HepG2 (cell line): ENCODE results near the gene VWA3A. TPM values are rescaled to one million over a fixed set of nuclear protein-coding genes. Genes with fewer than 3 reads are reported as not detected.

Experiments
- CHCHD3 ChIP-seq: sonication (generic); formaldehyde crosslinking; IDR thresholded peaks from 2 replicates; pipeline ENCODE4 v1.8.0; 2022; ENCODE audit warnings: mild to moderate bottlenecking, missing genetic modification reagents, moderate library complexity
- FOXP4 ChIP-seq: sonication (generic); formaldehyde crosslinking; IDR thresholded peaks from 2 replicates; pipeline ENCODE4 v1.4.0; 2020; ENCODE audit warnings: missing genetic modification reagents
- HCFC1 ChIP-seq: fragments of 150-350 bp; IDR thresholded peaks from 2 replicates; pipeline ENCODE4 v1.6.1; 2014; ENCODE audit warnings: low read depth, low read length
- HNRNPUL1 ChIP-seq: fragments of 200-400 bp; formaldehyde crosslinking; IDR thresholded peaks from 2 replicates; pipeline ENCODE4 v1.6.1; 2017; ENCODE audit warnings: low read depth, mild to moderate bottlenecking, low read length, moderate library complexity
- MXD1 ChIP-seq: sonication (generic); formaldehyde crosslinking; IDR thresholded peaks from 2 replicates; pipeline ENCODE4 v1.4.0; 2020; ENCODE audit warnings: mild to moderate bottlenecking, missing genetic modification reagents
- NR0B2 ChIP-seq: sonication (generic); formaldehyde crosslinking; IDR thresholded peaks from 2 replicates; pipeline ENCODE4 v1.4.0; 2020; ENCODE audit warnings: mild to moderate bottlenecking, missing genetic modification reagents
- POGZ ChIP-seq: sonication (generic); formaldehyde crosslinking; IDR thresholded peaks from 2 replicates; pipeline ENCODE4 v1.4.0; 2020; ENCODE audit warnings: mild to moderate bottlenecking, missing genetic modification reagents
- TCF12 ChIP-seq, 2 experiments: fragments of 450-650 bp in 1 of 2; sonication (generic) in 1 of 2; formaldehyde crosslinking in 1 of 2; IDR thresholded peaks; 2 replicates each; pipeline versions ENCODE4 v1.6.1 to v1.8.0; 2017 to 2022; ENCODE audit warnings: antibody characterized with exemption in 1 of 2, mild to moderate bottlenecking in 1 of 2, missing genetic modification reagents in 1 of 2, moderate library complexity in 1 of 2
- ZBED4 ChIP-seq: sonication (generic); formaldehyde crosslinking; IDR thresholded peaks from 2 replicates; pipeline ENCODE4 v1.4.0; 2020; ENCODE audit warnings: missing genetic modification reagents, borderline replicate concordance
- ZBTB21 ChIP-seq: sonication (generic); formaldehyde crosslinking; IDR thresholded peaks from 2 replicates; pipeline ENCODE4 v1.4.0; 2020; ENCODE audit warnings: missing genetic modification reagents
- ZBTB44 ChIP-seq: sonication (generic); formaldehyde crosslinking; IDR thresholded peaks from 2 replicates; pipeline ENCODE4 v1.4.0; 2020; ENCODE audit warnings: missing genetic modification reagents
- ZNF430 ChIP-seq: sonication (generic); formaldehyde crosslinking; IDR thresholded peaks from 2 replicates; pipeline ENCODE4 v1.9.0; 2021; ENCODE audit warnings: mild to moderate bottlenecking, missing genetic modification reagents
- ZNF609 ChIP-seq: sonication (generic); formaldehyde crosslinking; IDR thresholded peaks from 2 replicates; pipeline ENCODE4 v1.4.0; 2020; ENCODE audit warnings: mild to moderate bottlenecking, missing genetic modification reagents, borderline replicate concordance
- polyA plus RNA-seq, 8 experiments: library from polyadenylated mRNA; depleted of rRNA in 3 of 8; stranded (reverse) in 7 of 8; unstranded in 1 of 8; fragments of >200 nt; fragmentation: Illumina TruSeq in 4 of 8; extraction: Trizol in 4 of 8; gene quantifications; 2 replicates each; pipeline versions ENCODE4 v1.2.1 to v1.2.3, GENCODE V29; 2011 to 2016; ENCODE audit warnings: low read depth in 4 of 8, missing spikeins in 1 of 8, mixed read lengths in 1 of 8; ENCODE audit not compliant: insufficient read depth in 1 of 8
- total RNA-seq, 5 experiments: library from RNA; depleted of rRNA; stranded (reverse); fragments of >200 nt; fragmentation: Illumina TruSeq; extraction: Trizol; gene quantifications; 2 replicates each; pipeline ENCODE4 v1.2.3, GENCODE V29; 2016; ENCODE audit warnings: low read depth in 1 of 5

The VWA3A gene
- total and polyA plus RNA-seq, 2 of the 13 experiments (the other 11 are each of a cell fraction or from before 2014, with no cell fraction given), result 0.03 to 0.07 TPM

GRCh38 chr16:22190776-22191531 is 98.6 kb downstream of the VWA3A start (continued):
- TF ChIP-seq MXD1 (0 out of 2 replicates have a peak, but pooled peaks have one; percentile 1), ZNF609 (CRISPR knock-in tag) (peak; percentile 74), HNRNPUL1 (no peak), POGZ (CRISPR knock-in tag) (no peak), ZBED4 (peak; percentile 94; the same call in 1 of the 2 replicates), ZBTB21 (CRISPR knock-in tag) (peak; percentile 92), NR0B2 (CRISPR knock-in tag) (0 out of 2 replicates have a peak, but pooled peaks have one; percentile 6), FOXP4 (CRISPR knock-in tag) (no peak; the same call in 1 of the 2 replicates), CHCHD3 (CRISPR knock-in tag) (no peak), HCFC1 (peak; percentile 16; the same call in 1 of the 2 replicates), ZNF430 (CRISPR knock-in tag) (peak; percentile 29; the same call in 1 of the 2 replicates), TCF12 (IDR thresholded peaks at IDR 0.05) (no peak), TCF12 (CRISPR knock-in tag; IDR thresholded peaks at IDR 0.05) (no peak), ZBTB44 (CRISPR knock-in tag) (0 out of 2 replicates have a peak, but pooled peaks have one; percentile 10)
